NCI-H2227 treated with DMSO at 0.1 percent for 48 hours (cell line): Measurements from ENCODE around the gene DYNLT2.
"Not testable (repeated sequence)": the region's sequence is repeated elsewhere in the genome, so short reads cannot be mapped to it uniquely, and the experiment has no call there.

Source experiments
- DNase-seq: peaks from one replicate; lab custom pipeline; 2025; lab: John Stamatoyannopoulos, UW

The DYNLT2 gene

DNA sequence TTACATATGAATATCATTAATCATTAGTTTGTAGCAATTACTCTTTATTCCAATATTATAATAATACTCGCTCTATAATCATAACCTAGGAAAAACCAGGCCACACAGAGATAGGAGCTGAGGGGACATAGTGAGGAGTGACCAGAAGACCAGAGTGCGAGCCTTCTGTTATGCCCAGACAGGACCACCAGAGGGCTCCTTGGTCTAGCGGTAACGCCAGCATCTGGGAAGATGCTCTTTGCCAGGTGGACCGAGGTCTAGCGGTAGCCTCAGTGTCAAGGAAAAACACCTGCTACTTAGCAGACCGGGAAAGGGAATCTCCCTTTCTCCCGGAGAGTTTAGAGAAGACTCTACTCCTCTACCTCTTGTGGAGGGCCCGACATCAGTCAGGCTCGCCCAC, 54.3 kb downstream of the DYNLT2 start:
- not testable (repeated sequence) for DNase-seq

DNA sequence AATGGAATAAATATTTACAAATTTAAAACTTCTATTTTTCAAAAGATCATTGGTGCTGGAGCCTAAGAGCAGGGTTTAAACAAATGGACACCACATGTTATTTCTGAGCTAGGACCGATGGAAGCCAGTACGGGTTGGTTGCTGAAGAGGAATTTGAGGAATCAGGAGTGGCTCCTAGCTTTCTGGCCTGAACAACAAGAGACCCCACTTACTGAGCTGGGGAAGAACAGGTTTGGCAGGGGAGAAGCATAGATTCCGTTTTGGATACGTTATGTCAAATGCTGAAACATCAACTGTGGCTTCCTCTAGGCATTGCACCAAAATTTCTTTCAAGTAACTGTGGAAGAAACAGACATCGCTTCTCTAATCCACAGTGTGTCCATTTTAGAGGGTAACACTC, 56.2 kb downstream of the DYNLT2 start:
- no peak for DNase-seq

DNA sequence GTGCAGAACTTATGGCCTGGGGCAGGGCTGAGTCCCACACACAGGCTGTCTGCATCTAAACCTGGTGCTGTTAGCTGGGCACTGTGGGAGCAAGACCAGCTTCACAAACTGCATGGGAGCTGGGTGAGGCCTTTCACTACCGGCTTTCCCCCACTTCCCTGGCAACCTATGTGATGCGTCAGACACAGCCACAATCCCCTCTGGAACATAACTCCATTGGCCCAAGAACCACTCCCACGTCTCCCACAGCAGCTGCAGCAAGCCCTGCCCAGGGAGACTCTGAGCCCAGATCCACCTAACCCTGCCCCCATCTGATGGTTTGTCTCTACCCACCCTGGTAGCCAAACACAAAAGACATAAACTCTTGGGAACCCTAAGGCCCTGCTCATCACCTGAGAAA, 58.9 kb downstream of the DYNLT2 start:
- no peak for DNase-seq

DNA sequence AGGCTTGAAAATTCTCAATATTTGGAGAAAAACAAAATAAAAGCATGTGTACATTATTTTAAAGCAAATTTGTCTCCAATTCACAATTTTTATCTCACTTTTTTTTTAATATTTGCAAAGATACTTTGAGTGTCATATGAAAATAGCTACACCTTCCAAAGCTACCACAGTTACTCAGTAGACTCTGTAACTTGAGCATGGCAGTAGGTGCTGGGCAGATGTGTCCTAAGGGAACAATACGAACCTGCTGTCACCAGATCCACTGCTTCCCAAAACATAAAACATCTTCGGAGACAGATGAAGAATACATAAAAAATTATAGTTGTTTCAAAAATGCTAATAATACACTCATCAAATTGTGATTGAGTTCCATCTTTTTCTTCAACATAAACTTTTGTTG, 60.1 kb downstream of the DYNLT2 start:
- DNase-seq = no peak
